Kidney capillary endothelial cell (primary cell): ENCODE results near the gene OR8K1.

ENCODE experiments used
- DNase-seq: peaks from one replicate; pipeline ENCODE4 v3.0.0-alpha.2; 2018; ENCODE audit warnings: low spot score

Gene OR8K1

DNA sequence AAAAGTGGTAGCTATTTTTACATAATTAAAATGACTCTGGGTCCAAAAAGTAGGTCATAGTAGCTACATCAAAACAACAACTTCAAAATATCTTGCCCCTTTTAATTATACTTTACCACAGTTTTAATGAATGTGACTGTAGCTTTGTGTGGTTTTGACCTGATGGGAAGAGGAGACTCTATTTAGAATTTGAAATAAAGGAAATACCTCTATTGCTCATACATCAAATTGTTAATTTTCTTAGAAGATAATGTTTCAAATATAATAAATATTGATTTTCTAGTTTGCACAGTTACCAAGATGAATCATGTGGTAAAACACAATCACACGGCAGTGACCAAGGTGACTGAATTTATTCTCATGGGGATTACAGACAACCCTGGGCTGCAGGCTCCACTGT is at the start of gene OR8K1:
OR8K1 (plus strand) TSS at position 301 of the 400 bp plus-strand sequence; CDS start at position 301, 0 bp downstream.
- no peak for DNase-seq

DNA sequence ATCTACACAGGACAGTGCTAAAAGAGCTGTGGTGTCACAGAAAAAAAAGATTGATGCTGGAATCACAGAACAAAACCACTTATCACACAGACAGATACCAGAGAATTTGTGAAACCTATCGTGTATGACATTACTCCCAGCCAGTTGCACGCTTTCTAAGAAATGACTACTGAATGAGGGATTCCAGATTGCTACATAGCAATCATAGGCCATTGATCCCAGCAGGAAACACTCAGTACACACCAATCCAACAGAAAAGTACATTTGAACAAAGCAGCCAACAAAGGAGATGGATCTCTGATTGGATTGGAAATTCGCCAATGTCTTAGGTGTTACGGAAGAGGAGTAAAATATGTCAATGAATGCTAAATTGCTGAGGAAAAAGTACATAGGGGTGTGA is 48.9 kb upstream of the OR8K1 start:
- DNase-seq = no peak

DNA sequence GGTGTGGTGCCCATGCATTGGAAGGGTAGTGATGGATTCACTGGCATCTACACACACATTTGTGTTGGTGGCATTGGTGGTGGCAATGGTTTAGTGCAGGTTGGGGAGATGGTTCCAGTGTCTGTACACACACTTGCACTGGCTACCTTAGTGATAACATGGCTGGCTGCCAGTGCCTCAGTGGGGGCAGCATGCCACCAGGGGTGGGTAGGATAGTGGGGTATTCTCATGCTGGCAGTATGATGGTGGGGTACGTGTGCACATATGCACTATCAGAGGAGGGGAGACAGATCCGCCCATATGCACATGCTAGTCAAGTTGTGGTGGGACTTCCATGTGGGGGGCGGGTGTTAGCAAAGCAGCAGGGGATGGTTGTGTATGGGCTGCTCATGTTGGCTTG is 38.0 kb upstream of the OR8K1 start:
- no peak for DNase-seq

DNA sequence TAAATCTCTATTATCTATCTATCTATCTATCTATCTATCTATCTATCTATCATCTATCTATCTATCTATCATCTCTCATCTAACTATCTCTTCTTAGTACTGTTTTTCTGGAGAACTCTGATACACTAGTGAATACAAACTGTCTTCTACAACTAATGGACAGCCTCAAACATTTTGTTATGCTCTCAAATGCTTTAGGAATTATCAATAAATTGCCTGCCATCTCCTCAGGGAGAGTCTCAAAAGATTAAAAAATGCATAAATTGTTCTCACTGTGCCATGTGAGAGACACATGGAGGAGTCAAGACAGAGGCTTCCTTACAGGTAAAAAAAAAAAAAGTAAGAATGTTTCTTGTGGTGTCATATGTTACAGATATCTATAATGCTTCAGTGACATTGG is 31.0 kb upstream of the OR8K1 start, which contains the start of gene OR8K3:
OR8K3 (plus strand) TSS at position 301 of the 400 bp plus-strand sequence. CDS start 3,163 bp downstream, outside the sequence.
- no peak for DNase-seq

DNA sequence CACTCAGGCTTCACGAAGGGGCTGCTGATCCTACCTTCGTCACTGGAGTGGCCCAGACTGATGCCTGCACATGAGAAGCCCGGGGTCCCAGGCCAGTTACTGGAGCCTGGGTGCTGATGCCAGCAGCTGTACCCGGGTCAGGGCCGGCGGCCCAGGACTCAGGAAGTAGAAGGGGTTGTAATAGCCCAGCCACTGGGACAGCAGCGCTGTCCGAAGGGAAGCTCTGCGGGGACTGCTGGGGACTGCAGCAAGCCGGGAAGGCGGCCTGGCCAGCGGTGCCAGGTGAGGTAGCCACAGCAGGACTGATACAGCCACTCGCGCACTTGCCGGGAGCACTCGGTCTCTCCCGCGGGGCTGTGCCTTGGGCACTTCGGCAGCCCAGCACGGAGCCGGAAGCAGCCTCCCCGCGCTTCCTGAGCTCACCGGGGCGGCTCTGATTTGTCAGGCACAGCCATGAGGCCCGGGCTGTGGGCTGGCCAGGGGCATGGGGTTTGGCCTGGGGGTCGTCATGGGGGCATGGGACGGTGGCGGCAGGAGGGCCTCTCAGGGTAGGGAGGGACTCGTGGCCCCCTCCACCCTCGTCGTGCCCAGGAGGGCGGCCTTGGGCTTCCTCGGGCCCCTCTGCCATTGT is 13.9 kb upstream of the OR8K1 start:
- DNase-seq = no peak

DNA sequence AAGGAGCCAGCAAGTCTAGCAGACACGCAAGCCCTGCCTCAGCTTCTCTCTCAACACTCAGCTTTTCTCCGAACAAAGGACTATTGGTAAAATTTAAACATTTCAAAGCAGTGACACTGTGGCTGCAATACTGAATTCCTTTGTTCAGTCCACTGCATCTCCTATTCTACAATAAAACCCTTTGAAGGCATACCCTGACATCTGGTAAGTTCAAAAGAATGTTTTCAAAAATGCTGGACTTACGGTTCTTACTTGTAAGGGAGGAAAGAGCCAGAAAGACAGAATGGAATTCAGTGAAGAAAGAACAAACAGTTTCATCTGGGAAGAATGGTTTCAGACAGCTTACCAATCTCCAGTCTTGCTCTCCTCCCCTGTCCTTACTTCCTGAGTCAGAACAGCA is 12.7 kb upstream of the OR8K1 start:
- no peak for DNase-seq

DNA sequence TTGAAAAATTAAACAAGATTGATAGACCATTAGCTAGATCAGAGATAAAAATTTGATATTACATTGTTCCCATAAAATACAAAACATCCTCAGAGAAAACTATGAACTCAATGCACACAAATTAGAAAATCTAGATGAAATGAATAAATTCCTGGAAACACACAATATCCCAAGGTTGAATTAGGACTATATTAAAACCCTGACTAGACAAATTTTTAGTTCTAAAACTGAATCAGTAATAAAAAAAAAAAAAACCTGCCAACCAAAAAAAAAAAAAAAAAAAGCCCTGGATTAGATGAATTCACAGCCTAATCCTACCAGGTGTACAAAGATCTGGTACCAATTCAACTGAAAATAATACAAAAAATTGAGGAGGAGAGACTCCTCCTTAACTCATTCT is 5.5 kb upstream of the OR8K1 start:
- no peak for DNase-seq

DNA sequence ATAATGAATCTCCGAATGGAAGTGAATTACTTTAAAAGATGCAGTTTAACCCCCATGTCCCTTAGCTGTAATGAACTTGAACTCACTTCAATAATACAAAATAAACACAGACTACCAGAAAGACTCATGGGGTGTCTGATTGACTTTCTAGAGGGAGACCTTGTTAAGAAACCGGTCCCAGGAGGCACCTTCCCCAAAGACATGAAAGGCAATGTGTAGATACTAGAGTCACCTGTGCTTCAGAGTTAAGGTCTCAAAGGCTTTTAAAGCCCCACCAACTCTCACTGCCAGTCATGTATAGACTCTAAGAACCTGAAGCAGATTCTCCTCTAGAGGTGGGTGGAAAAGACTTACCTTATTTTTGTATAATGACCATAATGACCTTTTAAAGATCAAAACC is 8.2 kb downstream of the OR8K1 start, which contains the start of gene OR8J1:
OR8J1 (plus strand) TSS at position 301 of the 400 bp plus-strand sequence. CDS start 5,956 bp downstream, outside the sequence.
- no peak for DNase-seq

DNA sequence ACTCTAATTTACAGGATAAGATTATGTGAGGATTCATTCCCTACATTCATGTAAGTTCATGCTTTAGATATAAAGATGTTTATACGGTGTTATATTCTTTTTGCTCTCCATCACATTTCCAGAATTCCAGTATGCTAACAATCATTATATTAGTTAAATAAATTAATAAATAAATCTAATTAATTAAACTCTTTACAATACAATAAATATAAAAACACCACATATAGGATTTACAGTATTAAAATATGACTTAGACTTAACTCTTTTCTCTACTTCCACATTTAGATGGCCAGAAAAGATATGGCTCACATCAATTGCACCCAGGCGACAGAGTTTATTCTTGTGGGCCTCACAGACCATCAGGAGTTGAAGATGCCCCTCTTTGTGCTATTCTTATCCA is 29.5 kb downstream of the OR8K1 start, which contains the start of gene OR8U1:
OR8U1 (plus strand) TSS at position 301 of the 400 bp plus-strand sequence; CDS start at position 301, 0 bp downstream.
- DNase-seq = no peak

DNA sequence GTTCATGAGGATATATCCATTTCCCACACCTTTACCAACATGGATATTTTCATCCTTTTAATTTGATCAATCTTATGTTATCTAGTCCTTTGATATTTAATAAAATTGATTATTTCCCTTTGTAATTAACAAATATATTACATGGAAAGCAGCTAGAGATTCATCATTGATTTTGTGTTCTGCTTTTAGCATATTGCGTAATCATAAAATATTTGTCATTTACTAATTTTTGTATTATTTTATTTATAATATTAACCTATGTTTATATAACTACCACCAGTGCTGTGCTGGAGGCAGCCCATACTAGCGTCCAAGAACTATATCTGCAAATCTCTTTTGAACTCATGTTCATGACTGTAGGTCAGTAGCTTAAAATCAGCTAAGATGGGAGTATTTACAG is 34.3 kb downstream of the OR8K1 start:
- DNase-seq = no peak

DNA sequence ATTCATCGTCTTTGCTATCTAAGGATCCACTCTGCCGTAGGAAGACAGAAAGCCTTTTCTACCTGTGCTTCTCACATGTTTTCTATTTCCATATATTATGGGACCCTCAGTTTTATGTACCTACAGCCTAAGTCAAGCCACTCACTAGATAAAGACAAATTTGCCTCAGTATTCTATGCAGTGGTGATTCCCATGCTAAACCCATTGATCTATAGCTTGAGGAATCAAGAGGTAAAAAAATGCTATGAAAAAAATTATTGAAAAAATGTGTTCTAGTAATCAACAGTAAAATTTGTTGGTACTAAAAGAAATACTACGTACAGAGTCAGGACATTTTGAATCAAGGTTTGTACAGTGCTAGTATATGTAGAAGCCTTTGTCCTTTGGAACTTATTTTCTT is 48.5 kb downstream of the OR8K1 start:
- no peak for DNase-seq

DNA sequence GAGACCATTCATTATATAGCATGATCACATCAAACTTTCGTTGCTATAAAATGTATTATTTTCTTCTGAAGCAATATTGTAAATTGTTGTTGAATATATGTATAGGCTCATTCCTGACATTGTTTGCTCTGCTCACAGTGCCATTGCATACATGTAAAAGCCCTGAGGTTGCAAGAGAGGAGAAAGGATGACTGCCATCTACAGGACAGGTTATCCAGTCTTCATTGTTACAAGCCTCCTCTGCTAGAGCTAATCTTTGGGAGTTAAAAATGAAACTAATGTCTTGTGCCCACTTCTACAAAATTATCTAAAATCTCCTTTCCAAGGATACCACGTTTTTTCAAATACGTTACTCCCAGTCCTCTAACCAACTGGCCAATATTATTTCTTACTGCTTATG is 50.2 kb downstream of the OR8K1 start:
- no peak for DNase-seq
